Esophagus muscularis mucosa (tissue), 4 donors: ENCODE measurements around the gene NUP62. TPM values are rescaled to one million over a fixed set of nuclear protein-coding genes. Genes with fewer than 3 reads are reported as not detected.

Experiments used
- DNase-seq: peaks from one replicate; pipeline ENCODE4 v3.0.0-alpha.2; 2017; ENCODE audit errors: extremely low spot score
- H3K27ac ChIP-seq, 4 donors: fragments of 200-600 bp; sonication (generic); replicated peaks in 1 of 4; 1 replicate in 3 of 4; 2 replicates in 1 of 4; pipeline ENCODE4 v1.5.1; 2016 to 2019; ENCODE audit warnings: mild to moderate bottlenecking in 1 of 4
- H3K27me3 ChIP-seq, 4 donors: fragments of 200-600 bp; sonication (generic); one replicate each; pipeline versions ENCODE4 v1.5.1 to v1.6.0; 2016 to 2019
- H3K36me3 ChIP-seq, 4 donors: fragments of 200-600 bp; sonication (generic); one replicate each; pipeline ENCODE4 v1.5.1; 2016 to 2019
- H3K4me1 ChIP-seq, 4 donors: fragments of 200-600 bp; sonication (generic); one replicate each; pipeline ENCODE4 v1.5.1; 2016 to 2019
- H3K4me3 ChIP-seq, 4 donors: fragments of 200-600 bp; sonication (generic); 1 replicate in 2 of 4; 2 replicates in 2 of 4; pipeline ENCODE4 v1.5.1; 2016 to 2019; ENCODE audit warnings: mild to moderate bottlenecking in 4 of 4, moderate library complexity in 1 of 4
- H3K9me3 ChIP-seq, 4 donors: fragments of 200-600 bp; sonication (generic); 1 replicate in 3 of 4; 2 replicates in 1 of 4; pipeline ENCODE4 v1.5.1; 2016 to 2019
- CTCF ChIP-seq, 3 experiments: fragments of 200-600 bp in 2 of 3; fragments of 450-650 bp in 1 of 3; sonication (generic) in 2 of 3; IDR thresholded peaks; one replicate each; pipeline ENCODE4 v1.5.1; 2017 to 2019; ENCODE audit warnings: antibody characterized with exemption in 3 of 3, mild to moderate bottlenecking in 2 of 3, moderate library complexity in 1 of 3
- EP300 ChIP-seq: sonication (generic); formaldehyde crosslinking; IDR thresholded peaks from one replicate; pipeline ENCODE4 v1.6.1; 2017; ENCODE audit warnings: antibody characterized with exemption
- POLR2A ChIP-seq: fragments of 450-650 bp; IDR thresholded peaks from one replicate; pipeline ENCODE4 v1.6.1; 2017; ENCODE audit warnings: antibody characterized with exemption, moderate library complexity, mild to moderate bottlenecking, low read depth
- POLR2AphosphoS5 ChIP-seq, 2 donors: sonication (generic); formaldehyde crosslinking; IDR thresholded peaks; one replicate each; pipeline ENCODE4 v1.6.1; 2017; ENCODE audit warnings: antibody characterized with exemption in 2 of 2
- WGBS: methylation state at CpG from one replicate; pipeline ENCODE4 v1.1.5; 2018; 5-methylcytosine and 5-hydroxymethylcytosine counted together
- intact Hi-C: fragments of 100-400 bp; cut with DNase I; formaldehyde crosslinking; loops from one replicate; pipeline ENCODE4 v1.15.1; 2023
- total RNA-seq, 4 donors: library from RNA; depleted of rRNA; stranded (reverse); fragments of >200 nt; gene quantifications; one replicate each; pipeline versions ENCODE4 v1.1.0 to v1.2.1, GENCODE V29; 2016

NUP62 gene
- total RNA-seq, 4 donors from 2014 or later = 27.0 to 44.3 (median 35.9) TPM

GRCh38 chr19:49889038-49889686 lies 40.1 kb downstream of the NUP62 start:
- H3K4me1 ChIP-seq = peaks cover 9 to 17% (median 16%) of the 10 kb centered on the region in 4 donors
- 89% methylated on average over 19 of the region's 23 CpGs for WGBS
- peaks cover 15 to 54% (median 36%) of the 10 kb centered on the region in 4 donors for H3K36me3 ChIP-seq
- no peak overlapping the region for H3K27ac ChIP-seq
- intact Hi-C loops = no loop called here
- H3K27me3 ChIP-seq = peaks cover 0 to 37% (median 9%) of the 10 kb centered on the region in 4 donors
- H3K9me3 ChIP-seq = no peaks in the 10 kb centered on the region
- TF ChIP-seq POLR2A (no peak), EP300 (no peak), CTCF (IDR thresholded peaks at IDR 0.05) (no peak), POLR2AphosphoS5 (IDR thresholded peaks at IDR 0.05) (no peak)
- no peak overlapping the region for H3K4me3 ChIP-seq
- DNase-seq = no peak

- Histone ChIP-seq H3K9me3 (no peaks in the 10 kb centered on the region), H3K27me3 (peaks cover 0 to 37% (median 9%) of the 10 kb centered on the region in 4 donors), H3K27ac (no peak overlapping the region), H3K4me1 (peaks cover 9 to 17% (median 16%) of the 10 kb centered on the region in 4 donors), H3K36me3 (peaks cover 22 to 61% (median 43%) of the 10 kb centered on the region in 4 donors), H3K4me3 (no peak overlapping the region)
- TF ChIP-seq POLR2A = no peak
- TF ChIP-seq CTCF (IDR thresholded peaks at IDR 0.05) = no peak
- no peak for TF ChIP-seq POLR2AphosphoS5 (IDR thresholded peaks at IDR 0.05)
- TF ChIP-seq EP300 = no peak
- no peak for DNase-seq
- intact Hi-C loops = no loop called here
- 69% methylated on average over 5 of the region's 18 CpGs for WGBS
Measured at GRCh38 chr19:49888510-49888824, 40.8 kb downstream of the NUP62 start.

GRCh38 chr19:49887665-49888509 lies 41.4 kb downstream of the NUP62 start:
- peaks cover 28 to 67% (median 49%) of the 10 kb centered on the region in 4 donors for H3K36me3 ChIP-seq
- no peak overlapping the region for H3K4me3 ChIP-seq
- DNase-seq = no peak
- intact Hi-C loops = no loop called here
- WGBS = 81% methylated on average over 36 of the region's 54 CpGs
- TF ChIP-seq POLR2AphosphoS5 (IDR thresholded peaks at IDR 0.05) (no peak), EP300 (no peak), POLR2A (no peak), CTCF (IDR thresholded peaks at IDR 0.05) (no peak)
- H3K9me3 ChIP-seq = no peaks in the 10 kb centered on the region
- no peak overlapping the region for H3K27ac ChIP-seq
- peaks cover 0 to 32% (median 9%) of the 10 kb centered on the region in 4 donors for H3K27me3 ChIP-seq
- H3K4me1 ChIP-seq = peaks cover 9 to 17% (median 16%) of the 10 kb centered on the region in 4 donors

GRCh38 chr19:49887037-49887664 lies 42.2 kb downstream of the NUP62 start:
- TF ChIP-seq EP300 (no peak), POLR2A (no peak), POLR2AphosphoS5 (IDR thresholded peaks at IDR 0.05) (no peak), CTCF (IDR thresholded peaks at IDR 0.05) (no peak)
- no peaks in the 10 kb centered on the region for H3K9me3 ChIP-seq
- H3K27ac ChIP-seq = no peak overlapping the region
- 83% methylated on average over 16 of the region's 23 CpGs for WGBS
- peaks cover 9 to 17% (median 16%) of the 10 kb centered on the region in 4 donors for H3K4me1 ChIP-seq
- DNase-seq = no peak
- H3K27me3 ChIP-seq = peaks cover 0 to 28% (median 9%) of the 10 kb centered on the region in 4 donors
- peaks cover 36 to 74% (median 57%) of the 10 kb centered on the region in 4 donors for H3K36me3 ChIP-seq
- no peak overlapping the region for H3K4me3 ChIP-seq
- intact Hi-C loops = no loop called here
